Ovary (tissue), 9 donors: Measurements from ENCODE around the gene PPP1R1C. TPM values are rescaled to one million over a fixed set of nuclear protein-coding genes. Genes with fewer than 3 reads are reported as not detected.

Experiments used
- DNase-seq, 5 donors: peaks; one replicate each; pipeline ENCODE4 v3.0.0-alpha.2; 2019 to 2020
- H3K27ac ChIP-seq, 2 donors: fragments of 200-600 bp; one replicate each; pipeline versions ENCODE4 v1.5.1 to v1.8.0; 2019 to 2022
- H3K27me3 ChIP-seq: fragments of 200-600 bp; one replicate; pipeline ENCODE4 v1.8.0; 2022
- H3K36me3 ChIP-seq: fragments of 200-600 bp; sonication (generic); one replicate; pipeline ENCODE4 v1.5.1; 2019
- H3K4me1 ChIP-seq: one replicate; pipeline ENCODE4 v1.8.1; 2013; ENCODE audit warnings: mild to moderate bottlenecking, moderate library complexity; ENCODE audit not compliant: insufficient read depth
- H3K4me3 ChIP-seq: fragments of 200-600 bp; sonication (generic); one replicate; pipeline ENCODE4 v1.5.1; 2017
- H3K9me3 ChIP-seq, 2 donors: fragments of 200-600 bp in 1 of 2; sonication (generic) in 1 of 2; one replicate each; pipeline versions ENCODE4 v1.5.1 to v1.8.1; 2013 to 2019; ENCODE audit warnings: mild to moderate bottlenecking in 1 of 2, moderate library complexity in 1 of 2
- CTCF ChIP-seq, 3 donors: fragments of 450-650 bp in 2 of 3; fragments of 200-600 bp in 1 of 3; IDR thresholded peaks; one replicate each; pipeline versions ENCODE4 v1.5.1 to v1.8.0; 2016 to 2022; ENCODE audit warnings: antibody characterized with exemption in 3 of 3, mild to moderate bottlenecking in 1 of 3
- EP300 ChIP-seq: sonication (generic); formaldehyde crosslinking; IDR thresholded peaks from one replicate; pipeline ENCODE4 v1.6.1; 2017; ENCODE audit warnings: antibody characterized with exemption
- POLR2A ChIP-seq: fragments of 450-650 bp; IDR thresholded peaks from one replicate; pipeline ENCODE4 v1.6.1; 2017; ENCODE audit warnings: antibody characterized with exemption, mild to moderate bottlenecking, moderate library complexity
- WGBS, 3 donors: extraction: QIAGEN DNeasy Blood & Tissue Kit in 1 of 3; methylation state at CpG; one replicate each; pipeline versions ENCODE4 v1.1.5 to v1.1.7; 2013 to 2017; 5-methylcytosine and 5-hydroxymethylcytosine counted together
- intact Hi-C, 4 donors: fragments of 100-400 bp; cut with DNase I; formaldehyde crosslinking; loops; one replicate each; pipeline versions ENCODE4 v1.11.0 to v1.15.1; 2022 to 2023
- polyA plus RNA-seq, 2 donors: library from polyadenylated mRNA; stranded (reverse); fragments of 200-250 nt in 1 of 2; fragments of 350-450 nt in 1 of 2; fragmentation: Illumina TruSeq in 1 of 2; extraction: RNeasy Lipid Tissue Mini Kit (QIAGEN cat#74804) in 1 of 2; gene quantifications; one replicate each; pipeline ENCODE4 v1.2.3, GENCODE V29; 2013 to 2014
- total RNA-seq, 7 donors: library from RNA; depleted of rRNA in 2 of 7; stranded (reverse); fragments of >200 nt in 2 of 7; fragmentation: NEBNext Ultra II Directional in 3 of 7; extraction: Animal tissue kit (Norgen Biotek cat#: 25700) in 3 of 7; gene quantifications; one replicate each; pipeline versions ENCODE4 v1.1.0 to v1.2.4, GENCODE V29; 2016 to 2023
- donor health status: DM: no; HTN: no; CAD: no; lungs with moderate emphysema.
- donor health status: DM: no; HTN: no; CAD: no.
- donor health status: Bipolar disorder and iron deficiency.
- donor health status: DM: yes; HTN: yes; CAD: no.
- donor health status: DM: no; HTN: no; CAD: no.
- donor health status: DM: yes; HTN: yes; CAD: no.

The PPP1R1C gene
- total and polyA plus RNA-seq, 9 donors, result 0.10 to 1.1 (median 0.76) TPM; not detected in 5

GRCh38 chr2:182069908-182070307, 84.3 kb downstream of the PPP1R1C start:
- Histone ChIP-seq H3K9me3 (no peaks in the 10 kb centered on the region), H3K27ac (no peak overlapping the region), H3K4me3 (no peak overlapping the region), H3K36me3 (no peaks in the 10 kb centered on the region), H3K27me3 (no peaks in the 10 kb centered on the region), H3K4me1 (no peaks in the 10 kb centered on the region)
- WGBS, 3 donors, result 97 to 99% (median 98%) methylated on average over 2 of the region's 2 CpGs
- no peak for TF ChIP-seq EP300
- no peak for TF ChIP-seq POLR2A
- DNase-seq, result no peak
- intact Hi-C loops, result no loop called here

- 93 to 96% (median 96%) methylated on average over 2 of the region's 2 CpGs for WGBS, 3 donors
- H3K9me3 ChIP-seq, result no peaks in the 10 kb centered on the region
- intact Hi-C loops, result no loop called here
- no peak for DNase-seq
- H3K4me3 ChIP-seq, result no peak overlapping the region
- no peaks in the 10 kb centered on the region for H3K27me3 ChIP-seq
- no peaks in the 10 kb centered on the region for H3K36me3 ChIP-seq
- no peaks in the 10 kb centered on the region for H3K4me1 ChIP-seq
- H3K27ac ChIP-seq, result no peak overlapping the region
- TF ChIP-seq CTCF (IDR thresholded peaks at IDR 0.05), result no peak
- no peak for TF ChIP-seq EP300
Observed at GRCh38 chr2:182070736-182071135, 85.1 kb downstream of the PPP1R1C start.

- H3K27ac ChIP-seq, result no peak overlapping the region
- no peaks in the 10 kb centered on the region for H3K9me3 ChIP-seq
- H3K4me1 ChIP-seq, result no peaks in the 10 kb centered on the region
- TF ChIP-seq CTCF (IDR thresholded peaks at IDR 0.05), result no peak
- TF ChIP-seq EP300, result no peak
- TF ChIP-seq POLR2A, result no peak
- DNase-seq, result no peak
- WGBS, 3 donors, result 82 to 90% (median 87%) methylated on average over 6 of the region's 6 CpGs
- no peak overlapping the region for H3K4me3 ChIP-seq
- intact Hi-C loops, result no loop called here
- H3K36me3 ChIP-seq, result no peaks in the 10 kb centered on the region
- H3K27me3 ChIP-seq, result no peaks in the 10 kb centered on the region
Observed at GRCh38 chr2:182072861-182073260, 87.2 kb downstream of the PPP1R1C start.

- no peaks in the 10 kb centered on the region for H3K36me3 ChIP-seq
- TF ChIP-seq POLR2A, result no peak
- no peak for TF ChIP-seq CTCF (IDR thresholded peaks at IDR 0.05)
- no peak for TF ChIP-seq EP300
- DNase-seq, result no peak
- no peaks in the 10 kb centered on the region for H3K9me3 ChIP-seq
- 95 to 99% (median 97%) methylated on average over 3 of the region's 3 CpGs for whole genome bisulfite sequencing, 3 donors
- H3K4me1 ChIP-seq, result no peaks in the 10 kb centered on the region
- H3K4me3 ChIP-seq, result no peak overlapping the region
- intact Hi-C loops, result no loop called here
- no peak overlapping the region for H3K27ac ChIP-seq
- H3K27me3 ChIP-seq, result no peaks in the 10 kb centered on the region
Observed at GRCh38 chr2:182073613-182074012, 88.0 kb downstream of the PPP1R1C start.

GRCh38 chr2:182077023-182077422, 91.4 kb downstream of the PPP1R1C start:
- TF ChIP-seq POLR2A, result no peak
- no peak for TF ChIP-seq EP300
- intact Hi-C loops, result loop anchor here in 3 of 4 donors (5.0 kb wide), 1 partner anchor 335 kb away; no protein-coding TSS in a partner anchor
- H3K4me1 ChIP-seq, result no peaks in the 10 kb centered on the region
- WGBS, 3 donors, result 61 to 67% (median 66%) methylated on average over 5 of the region's 5 CpGs
- no peak overlapping the region for H3K4me3 ChIP-seq
- H3K27ac ChIP-seq, result no peak overlapping the region
- DNase-seq, result no peak
- H3K27me3 ChIP-seq, result no peaks in the 10 kb centered on the region
- H3K9me3 ChIP-seq, result no peaks in the 10 kb centered on the region
- no peaks in the 10 kb centered on the region for H3K36me3 ChIP-seq
